ENCODE measurements around the gene MUC6. TPM values are rescaled to one million over a fixed set of nuclear protein-coding genes. Genes with fewer than 3 reads are reported as not detected.

The MUC6 gene
- total RNA-seq, 1 donor: not detected

DNA sequence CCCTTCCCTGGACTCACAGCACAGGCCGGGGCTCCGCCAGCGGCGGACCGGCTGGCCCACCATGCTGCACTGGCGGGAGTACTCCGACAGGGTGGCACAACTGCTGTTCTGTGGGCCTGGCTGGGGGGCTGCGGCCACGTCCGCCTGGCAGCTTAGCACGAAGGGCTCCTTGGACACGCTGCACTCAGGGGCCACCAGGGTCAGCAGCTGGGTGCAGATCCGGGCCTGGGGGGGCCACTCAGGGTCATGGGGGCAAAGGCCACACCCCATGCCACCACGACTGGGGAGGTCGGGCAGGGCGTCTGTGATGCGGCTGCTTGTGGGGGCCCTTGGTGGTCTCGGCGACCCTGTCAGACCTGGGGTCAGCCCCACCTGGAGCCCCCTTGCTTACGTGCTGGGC is 6.0 kb downstream of the MUC6 start:
- TF ChIP-seq, protein P1, sequence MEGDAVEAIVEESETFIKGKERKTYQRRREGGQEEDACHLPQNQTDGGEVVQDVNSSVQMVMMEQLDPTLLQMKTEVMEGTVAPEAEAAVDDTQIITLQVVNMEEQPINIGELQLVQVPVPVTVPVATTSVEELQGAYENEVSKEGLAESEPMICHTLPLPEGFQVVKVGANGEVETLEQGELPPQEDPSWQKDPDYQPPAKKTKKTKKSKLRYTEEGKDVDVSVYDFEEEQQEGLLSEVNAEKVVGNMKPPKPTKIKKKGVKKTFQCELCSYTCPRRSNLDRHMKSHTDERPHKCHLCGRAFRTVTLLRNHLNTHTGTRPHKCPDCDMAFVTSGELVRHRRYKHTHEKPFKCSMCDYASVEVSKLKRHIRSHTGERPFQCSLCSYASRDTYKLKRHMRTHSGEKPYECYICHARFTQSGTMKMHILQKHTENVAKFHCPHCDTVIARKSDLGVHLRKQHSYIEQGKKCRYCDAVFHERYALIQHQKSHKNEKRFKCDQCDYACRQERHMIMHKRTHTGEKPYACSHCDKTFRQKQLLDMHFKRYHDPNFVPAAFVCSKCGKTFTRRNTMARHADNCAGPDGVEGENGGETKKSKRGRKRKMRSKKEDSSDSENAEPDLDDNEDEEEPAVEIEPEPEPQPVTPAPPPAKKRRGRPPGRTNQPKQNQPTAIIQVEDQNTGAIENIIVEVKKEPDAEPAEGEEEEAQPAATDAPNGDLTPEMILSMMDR (IDR thresholded peaks at IDR 0.05; ENCODE audit: insufficient read depth, low read length): no peak
- H3K4me3 ChIP-seq (ENCODE audit: low read depth, low read length): no peak overlapping the region
- DNase-seq (ENCODE audit: low read depth): no peak

GRCh38 chr11:1030086-1030485 is 6.4 kb downstream of the MUC6 start:
- no peak for DNase-seq (ENCODE audit: low read depth)
- H3K4me3 ChIP-seq (ENCODE audit: low read depth, low read length): no peak overlapping the region
- TF ChIP-seq, protein P1 (IDR thresholded peaks at IDR 0.05; ENCODE audit: insufficient read depth, low read length): no peak

- no peak for DNase-seq (ENCODE audit: low read depth)
- no peak overlapping the region for H3K4me3 ChIP-seq (ENCODE audit: low read depth, low read length)
- TF ChIP-seq, protein P1 (IDR thresholded peaks at IDR 0.05; ENCODE audit: insufficient read depth, low read length): no peak
Observed at GRCh38 chr11:1029654-1030053, 6.9 kb downstream of the MUC6 start.

DNA sequence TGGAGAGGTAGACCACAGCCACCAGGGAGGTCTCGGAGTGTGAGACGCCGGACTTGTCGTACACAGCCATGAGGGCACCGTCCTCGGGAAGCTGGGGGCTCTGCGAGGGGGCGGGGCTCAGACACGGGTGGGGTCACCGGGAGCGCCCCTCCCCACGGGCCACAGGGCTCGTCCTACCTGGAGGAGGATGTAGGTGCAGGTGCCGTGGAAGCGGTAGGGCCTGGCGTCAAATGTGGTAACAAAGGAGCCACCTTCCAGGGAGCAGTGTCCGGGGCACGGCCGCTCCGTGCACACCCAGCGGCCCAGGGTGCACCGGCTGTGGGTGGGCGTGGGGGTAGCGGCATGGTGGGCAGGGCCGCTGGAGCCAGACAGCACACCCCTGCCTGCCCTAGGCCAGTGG is 7.5 kb downstream of the MUC6 start:
- no peak for DNase-seq (ENCODE audit: low read depth)
- TF ChIP-seq, protein P1 (IDR thresholded peaks at IDR 0.05; ENCODE audit: insufficient read depth, low read length): no peak
- H3K4me3 ChIP-seq (ENCODE audit: low read depth, low read length): no peak overlapping the region

DNA sequence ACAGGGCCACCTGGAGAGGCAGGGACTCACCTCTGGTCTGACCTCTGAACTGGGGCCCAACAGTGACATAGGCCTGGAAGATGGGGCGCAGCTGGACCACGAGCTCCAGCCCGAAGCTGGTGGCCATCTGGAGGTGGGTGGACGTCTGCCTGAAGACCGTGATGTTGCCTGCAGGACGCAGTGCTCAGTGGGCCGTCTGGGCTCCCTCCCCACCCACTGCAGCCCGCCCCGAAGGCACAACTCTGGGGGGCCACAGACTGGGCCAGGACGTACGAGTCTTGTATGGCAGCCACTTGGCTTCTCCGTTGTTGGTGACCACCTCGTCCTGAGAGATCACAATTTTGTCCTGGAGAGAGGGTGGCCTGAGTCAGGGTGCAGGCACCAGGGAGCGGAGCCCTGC is 7.9 kb downstream of the MUC6 start:
- no peak overlapping the region for H3K4me3 ChIP-seq (ENCODE audit: low read depth, low read length)
- DNase-seq (ENCODE audit: low read depth): no peak
- TF ChIP-seq, protein P1 (IDR thresholded peaks at IDR 0.05; ENCODE audit: insufficient read depth, low read length): no peak

DNA sequence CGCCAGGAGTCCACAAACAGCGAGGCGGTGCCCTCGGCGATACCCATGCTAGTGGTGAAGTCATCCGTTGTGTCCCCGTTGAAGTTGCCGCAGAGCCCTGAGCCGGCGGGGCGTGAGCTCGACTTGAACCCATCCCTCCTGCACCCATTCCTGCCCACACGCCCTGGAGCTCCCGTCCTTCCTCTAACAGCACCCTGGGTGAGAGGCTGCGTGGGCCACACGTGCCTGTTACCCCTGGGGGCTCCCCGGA is 8.3 kb downstream of the MUC6 start:
- TF ChIP-seq, protein P1 (IDR thresholded peaks at IDR 0.05; ENCODE audit: insufficient read depth, low read length): no peak
- H3K4me3 ChIP-seq (ENCODE audit: low read depth, low read length): no peak overlapping the region
- no peak for DNase-seq (ENCODE audit: low read depth)

GRCh38 chr11:1027483-1028290 is 8.8 kb downstream of the MUC6 start:
- DNase-seq (ENCODE audit: low read depth): no peak
- H3K4me3 ChIP-seq (ENCODE audit: low read depth, low read length): no peak overlapping the region
- TF ChIP-seq, protein P1 (IDR thresholded peaks at IDR 0.05; ENCODE audit: insufficient read depth, low read length): no peak

All from fibroblast of the aortic adventitia (primary cell).